ENCODE results near the gene RABGEF1. TPM values are rescaled to one million over a fixed set of nuclear protein-coding genes. Genes with fewer than 3 reads are reported as not detected.

Gene RABGEF1
- total RNA-seq, 1 experiment from 2014 or later = 27.3 TPM

DNA sequence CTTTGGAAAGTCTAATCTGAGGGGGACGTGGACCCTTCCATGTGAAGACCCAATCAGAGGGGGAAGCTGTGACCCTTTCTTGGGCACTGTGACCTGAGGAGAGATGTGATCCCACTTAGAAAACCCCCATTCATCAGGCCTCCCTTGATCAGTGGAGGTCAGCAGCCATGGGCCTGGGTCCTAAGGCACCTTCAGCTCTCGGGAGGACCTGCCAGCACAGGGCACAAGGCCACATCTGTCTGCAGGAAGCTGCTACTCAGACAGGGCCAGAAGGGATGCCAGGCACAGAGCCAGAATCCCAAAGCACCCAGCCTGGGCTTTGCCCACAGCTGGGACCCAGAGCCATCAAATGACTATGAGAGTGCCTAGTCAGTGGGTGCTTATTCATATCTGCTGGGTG, 14.7 kb upstream of the RABGEF1 start:
- no peaks in the 10 kb centered on the region for H3K27me3 ChIP-seq (ENCODE audit: control insufficient read depth, insufficient read depth, low read length)
- no TSS peak for BruUV-seq (replicated peaks)
- POLR2A ChIA-PET = no interaction called here
- no peaks in the 10 kb centered on the region for H3K4me1 ChIP-seq (ENCODE audit: control insufficient read depth, insufficient read depth, low read length)
- no peak for DNase-seq (ENCODE audit: low read depth, low spot score)
- no peak overlapping the region for H3K4me3 ChIP-seq (ENCODE audit: low read depth in 2 of 2, low read length in 2 of 2)
- no peaks in the 10 kb centered on the region for H3K36me3 ChIP-seq (ENCODE audit: control insufficient read depth, insufficient read depth, low read length)
- in situ Hi-C loops (cut with HindIII; ENCODE audit: low pct_unique_long_range_greater_than_20kb, low sequenced_read_pairs) (no loop called here), intact Hi-C loops (cut with micrococcal nuclease; ENCODE audit: unreplicated experiment) (no loop called here)
- no peak overlapping the region for H3K27ac ChIP-seq (ENCODE audit: low read length)
- peaks cover 8% of the 10 kb centered on the region for H3K9me3 ChIP-seq (ENCODE audit: control insufficient read depth, insufficient read depth, low read depth, low read length)
- no peak for TF ChIP-seq TCF7L2 (IDR thresholded peaks at IDR 0.05; ENCODE audit: low read depth, low read length)
- TF ChIP-seq SIN3A (IDR thresholded peaks at IDR 0.05; ENCODE audit: borderline replicate concordance, insufficient read depth, low read depth, low read length) = no peak
- TF ChIP-seq, protein P1, sequence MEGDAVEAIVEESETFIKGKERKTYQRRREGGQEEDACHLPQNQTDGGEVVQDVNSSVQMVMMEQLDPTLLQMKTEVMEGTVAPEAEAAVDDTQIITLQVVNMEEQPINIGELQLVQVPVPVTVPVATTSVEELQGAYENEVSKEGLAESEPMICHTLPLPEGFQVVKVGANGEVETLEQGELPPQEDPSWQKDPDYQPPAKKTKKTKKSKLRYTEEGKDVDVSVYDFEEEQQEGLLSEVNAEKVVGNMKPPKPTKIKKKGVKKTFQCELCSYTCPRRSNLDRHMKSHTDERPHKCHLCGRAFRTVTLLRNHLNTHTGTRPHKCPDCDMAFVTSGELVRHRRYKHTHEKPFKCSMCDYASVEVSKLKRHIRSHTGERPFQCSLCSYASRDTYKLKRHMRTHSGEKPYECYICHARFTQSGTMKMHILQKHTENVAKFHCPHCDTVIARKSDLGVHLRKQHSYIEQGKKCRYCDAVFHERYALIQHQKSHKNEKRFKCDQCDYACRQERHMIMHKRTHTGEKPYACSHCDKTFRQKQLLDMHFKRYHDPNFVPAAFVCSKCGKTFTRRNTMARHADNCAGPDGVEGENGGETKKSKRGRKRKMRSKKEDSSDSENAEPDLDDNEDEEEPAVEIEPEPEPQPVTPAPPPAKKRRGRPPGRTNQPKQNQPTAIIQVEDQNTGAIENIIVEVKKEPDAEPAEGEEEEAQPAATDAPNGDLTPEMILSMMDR (IDR thresholded peaks at IDR 0.05) = no peak
- TF ChIP-seq, protein P2, sequence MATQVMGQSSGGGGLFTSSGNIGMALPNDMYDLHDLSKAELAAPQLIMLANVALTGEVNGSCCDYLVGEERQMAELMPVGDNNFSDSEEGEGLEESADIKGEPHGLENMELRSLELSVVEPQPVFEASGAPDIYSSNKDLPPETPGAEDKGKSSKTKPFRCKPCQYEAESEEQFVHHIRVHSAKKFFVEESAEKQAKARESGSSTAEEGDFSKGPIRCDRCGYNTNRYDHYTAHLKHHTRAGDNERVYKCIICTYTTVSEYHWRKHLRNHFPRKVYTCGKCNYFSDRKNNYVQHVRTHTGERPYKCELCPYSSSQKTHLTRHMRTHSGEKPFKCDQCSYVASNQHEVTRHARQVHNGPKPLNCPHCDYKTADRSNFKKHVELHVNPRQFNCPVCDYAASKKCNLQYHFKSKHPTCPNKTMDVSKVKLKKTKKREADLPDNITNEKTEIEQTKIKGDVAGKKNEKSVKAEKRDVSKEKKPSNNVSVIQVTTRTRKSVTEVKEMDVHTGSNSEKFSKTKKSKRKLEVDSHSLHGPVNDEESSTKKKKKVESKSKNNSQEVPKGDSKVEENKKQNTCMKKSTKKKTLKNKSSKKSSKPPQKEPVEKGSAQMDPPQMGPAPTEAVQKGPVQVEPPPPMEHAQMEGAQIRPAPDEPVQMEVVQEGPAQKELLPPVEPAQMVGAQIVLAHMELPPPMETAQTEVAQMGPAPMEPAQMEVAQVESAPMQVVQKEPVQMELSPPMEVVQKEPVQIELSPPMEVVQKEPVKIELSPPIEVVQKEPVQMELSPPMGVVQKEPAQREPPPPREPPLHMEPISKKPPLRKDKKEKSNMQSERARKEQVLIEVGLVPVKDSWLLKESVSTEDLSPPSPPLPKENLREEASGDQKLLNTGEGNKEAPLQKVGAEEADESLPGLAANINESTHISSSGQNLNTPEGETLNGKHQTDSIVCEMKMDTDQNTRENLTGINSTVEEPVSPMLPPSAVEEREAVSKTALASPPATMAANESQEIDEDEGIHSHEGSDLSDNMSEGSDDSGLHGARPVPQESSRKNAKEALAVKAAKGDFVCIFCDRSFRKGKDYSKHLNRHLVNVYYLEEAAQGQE (IDR thresholded peaks at IDR 0.05; ENCODE audit: insufficient read depth in 1 of 2, low read depth in 2 of 2, low read length in 1 of 2) = no peak
- no peak for TF ChIP-seq POLR2AphosphoS5 (IDR thresholded peaks at IDR 0.05; ENCODE audit: low read depth, low read length)
- no peak for ATAC-seq
- CTCF ChIA-PET = no interaction called here

DNA sequence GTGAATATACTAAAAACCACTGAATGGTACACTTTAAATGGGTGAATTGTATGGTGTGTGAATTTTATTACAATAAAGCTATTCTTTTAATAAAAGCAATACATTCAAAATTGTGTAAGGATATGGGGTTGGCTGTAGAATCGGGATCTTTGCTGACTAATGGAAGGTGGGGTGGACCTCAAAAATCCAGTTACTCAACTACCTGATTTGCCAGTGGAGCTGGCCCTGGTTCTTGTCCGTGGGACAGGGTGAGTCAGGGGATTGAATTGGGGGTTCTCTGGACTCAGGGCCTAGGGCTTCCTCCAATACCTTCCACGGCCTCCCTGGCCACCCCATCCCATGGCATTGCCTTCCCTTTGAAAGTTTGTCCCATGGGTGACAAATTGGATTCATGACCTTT, 13.5 kb upstream of the RABGEF1 start:
- Histone ChIP-seq H3K27me3 (ENCODE audit: control insufficient read depth, insufficient read depth, low read length) (no peaks in the 10 kb centered on the region), H3K36me3 (ENCODE audit: control insufficient read depth, insufficient read depth, low read length) (no peaks in the 10 kb centered on the region), H3K4me1 (ENCODE audit: control insufficient read depth, insufficient read depth, low read length) (no peaks in the 10 kb centered on the region), H3K9me3 (ENCODE audit: control insufficient read depth, insufficient read depth, low read depth, low read length) (peaks cover 8% of the 10 kb centered on the region), H3K4me3 (ENCODE audit: low read depth in 2 of 2, low read length in 2 of 2) (no peak overlapping the region), H3K27ac (ENCODE audit: low read length) (no peak overlapping the region)
- no peak for DNase-seq (ENCODE audit: low read depth, low spot score)
- TF ChIP-seq, protein P1 (IDR thresholded peaks at IDR 0.05) = no peak
- TF ChIP-seq, protein P2 (IDR thresholded peaks at IDR 0.05; ENCODE audit: insufficient read depth in 1 of 2, low read depth in 2 of 2, low read length in 1 of 2) = no peak
- TF ChIP-seq SIN3A (IDR thresholded peaks at IDR 0.05; ENCODE audit: borderline replicate concordance, insufficient read depth, low read depth, low read length) = no peak
- CTCF ChIA-PET = interaction anchor here (0.5 kb wide), 1 partner anchor 218 kb away, joined by 7 read pairs; no protein-coding TSS in a partner anchor
- ATAC-seq = no peak
- POLR2A ChIA-PET = no interaction called here
- in situ Hi-C loops (cut with HindIII; ENCODE audit: low pct_unique_long_range_greater_than_20kb, low sequenced_read_pairs) (no loop called here), intact Hi-C loops (cut with micrococcal nuclease; ENCODE audit: unreplicated experiment) (no loop called here)
- no TSS peak for BruUV-seq (replicated peaks)

All from Panc1 (cell line).